Amniotic epithelial cell (primary cell): ENCODE results near the gene OR2B2.
A peak's percentile ranks its signal among the peaks of the same experiment; 100 is the strongest.

Source experiments
- DNase-seq: peaks from one replicate; pipeline ENCODE4 v3.0.0-alpha.2; 2010; ENCODE audit warnings: low read depth

Gene OR2B2

GRCh38 chr6:27866357-27867050 is 45.7 kb downstream of the OR2B2 start:
- peak; percentile 51 for DNase-seq

GRCh38 chr6:27865850-27866356 is 46.3 kb downstream of the OR2B2 start:
- no peak for DNase-seq

- peak; percentile 99 for DNase-seq
These were observed 47.0 kb downstream of the OR2B2 start for GRCh38 chr6:27864906-27865849.

GRCh38 chr6:27863962-27864905 is 48.0 kb downstream of the OR2B2 start:
- DNase-seq, result peak; percentile 34

- no peak for DNase-seq
These were observed 49.7 kb downstream of the OR2B2 start for GRCh38 chr6:27862396-27863066.

- DNase-seq, result no peak
These were observed 50.3 kb downstream of the OR2B2 start for GRCh38 chr6:27861861-27862260.

GRCh38 chr6:27861276-27861840 is 50.8 kb downstream of the OR2B2 start:
- DNase-seq, result no peak
